Nephron (organoid): ENCODE data around the gene ADAMTS16.

ENCODE experiments used
- H3K27ac Mint-ChIP-seq, 3 experiments: 2 replicates each; pipeline ENCODE4 v1.8.0; 2020; ENCODE audit warnings: mixed read lengths in 3 of 3, mild to moderate bottlenecking in 2 of 3, moderate library complexity in 1 of 3
- H3K27me3 Mint-ChIP-seq: 2 replicates; pipeline ENCODE4 v1.8.0; 2021; ENCODE audit warnings: low read depth, mild to moderate bottlenecking, moderate library complexity, mixed read lengths
- H3K36me3 Mint-ChIP-seq: 2 replicates; pipeline ENCODE4 v1.8.0; 2020; ENCODE audit warnings: low read depth, mixed read lengths
- H3K4me1 Mint-ChIP-seq: 2 replicates; pipeline ENCODE4 v1.8.0; 2020; ENCODE audit warnings: mixed read lengths
- H3K4me3 Mint-ChIP-seq, 3 experiments: 2 replicates each; pipeline ENCODE4 v1.8.0; 2020; ENCODE audit warnings: mild to moderate bottlenecking in 3 of 3, mixed read lengths in 3 of 3, moderate library complexity in 2 of 3
- H3K9me3 Mint-ChIP-seq: 2 replicates; pipeline ENCODE4 v1.8.0; 2020; ENCODE audit warnings: mixed read lengths
- CTCF ChIP-seq, 3 experiments: fragments of 200-600 bp; sonication (generic); IDR thresholded peaks; one replicate each; pipeline ENCODE4 v1.5.0; 2021; ENCODE audit warnings: antibody characterized with exemption in 3 of 3; ENCODE audit not compliant: unreplicated experiment in 3 of 3

Gene ADAMTS16

GRCh38 chr5:5318426-5319190 lies 178.5 kb downstream of the ADAMTS16 start:
- peaks cover 8% of the 10 kb centered on the region for H3K27me3 Mint-ChIP-seq
- no peak overlapping the region for H3K4me3 Mint-ChIP-seq
- H3K9me3 Mint-ChIP-seq = peaks cover 2% of the 10 kb centered on the region
- H3K27ac Mint-ChIP-seq = peak overlapping the region in 1 of 3 experiments; percentile 78
- peaks cover 14% of the 10 kb centered on the region for H3K36me3 Mint-ChIP-seq
- peaks cover 43% of the 10 kb centered on the region for H3K4me1 Mint-ChIP-seq
- no peak for TF ChIP-seq CTCF (IDR thresholded peaks at IDR 0.05; ENCODE audit: unreplicated experiment in 3 of 3)

GRCh38 chr5:5320062-5320805 lies 180.1 kb downstream of the ADAMTS16 start:
- H3K27me3 Mint-ChIP-seq = peaks cover 3% of the 10 kb centered on the region
- TF ChIP-seq CTCF (IDR thresholded peaks at IDR 0.05; ENCODE audit: unreplicated experiment in 3 of 3) = no peak
- H3K4me1 Mint-ChIP-seq = peaks cover 29% of the 10 kb centered on the region
- no peak overlapping the region for H3K4me3 Mint-ChIP-seq
- peaks cover 2% of the 10 kb centered on the region for H3K9me3 Mint-ChIP-seq
- H3K36me3 Mint-ChIP-seq = peaks cover 12% of the 10 kb centered on the region
- no peak overlapping the region for H3K27ac Mint-ChIP-seq

GRCh38 chr5:5321137-5321536 lies 181.0 kb downstream of the ADAMTS16 start:
- no peak overlapping the region for H3K4me3 Mint-ChIP-seq
- peaks cover 7% of the 10 kb centered on the region for H3K27me3 Mint-ChIP-seq
- peaks cover 17% of the 10 kb centered on the region for H3K36me3 Mint-ChIP-seq
- peaks cover 2% of the 10 kb centered on the region for H3K9me3 Mint-ChIP-seq
- TF ChIP-seq CTCF (IDR thresholded peaks at IDR 0.05; ENCODE audit: unreplicated experiment in 3 of 3) = no peak
- no peak overlapping the region for H3K27ac Mint-ChIP-seq
- H3K4me1 Mint-ChIP-seq = peaks cover 29% of the 10 kb centered on the region

GRCh38 chr5:5323551-5323950 lies 183.4 kb downstream of the ADAMTS16 start:
- Mint-ChIP-seq H3K27ac (no peak overlapping the region), H3K27me3 (peaks cover 4% of the 10 kb centered on the region), H3K36me3 (peaks cover 22% of the 10 kb centered on the region), H3K9me3 (peaks cover 2% of the 10 kb centered on the region), H3K4me1 (peaks cover 37% of the 10 kb centered on the region), H3K4me3 (no peak overlapping the region)
- TF ChIP-seq CTCF (IDR thresholded peaks at IDR 0.05; ENCODE audit: unreplicated experiment in 3 of 3) = no peak

GRCh38 chr5:5326115-5326758 lies 186.1 kb downstream of the ADAMTS16 start:
- Mint-ChIP-seq H3K27me3 (peaks cover 4% of the 10 kb centered on the region), H3K4me3 (peak overlapping the region in 1 of 3 experiments; percentile 6), H3K27ac (peak overlapping the region; percentile 53 to 96 (median 65)), H3K36me3 (peaks cover 20% of the 10 kb centered on the region), H3K9me3 (peaks cover 2% of the 10 kb centered on the region), H3K4me1 (peaks cover 48% of the 10 kb centered on the region)
- TF ChIP-seq CTCF (IDR thresholded peaks at IDR 0.05; ENCODE audit: unreplicated experiment in 3 of 3) = no peak
